H1 (cell line): Measurements from ENCODE around the gene GRK6. TPM values are rescaled to one million over a fixed set of nuclear protein-coding genes. Genes with fewer than 3 reads are reported as not detected.
A peak's percentile ranks its signal among the peaks of the same experiment; 100 is the strongest.

Experiments used
- CTCF ChIA-PET: fragments of 300-600 bp; sonication (Branson Sonifier 250); formaldehyde crosslinking; loops from one replicate; lab custom pipeline; 2021; ENCODE audit not compliant: partially characterized antibody; lab: Charles Lee
- POLR2A ChIA-PET: fragments of 300-600 bp; sonication (Branson Sonifier 250); formaldehyde crosslinking; loops from one replicate; lab custom pipeline; 2021; ENCODE audit warnings: inconsistent platforms; ENCODE audit not compliant: partially characterized antibody; lab: Charles Lee
- DNase-seq, 2 experiments: peaks; one replicate each; pipeline versions ENCODE4 v3.0.0 to v3.0.0-alpha.2; 2010 to 2022; ENCODE audit warnings: low spot score in 2 of 2, low read depth in 1 of 2, mixed read lengths in 1 of 2
- FAIRE-seq: peaks from 2 replicates; lab custom pipeline; 2011; peaks lifted over from hg19 to GRCh38; lab: Jason Lieb, UNC
- H2AFZ ChIP-seq: 2 replicates; pipeline ENCODE4 v1.8.1; 2012; ENCODE audit warnings: low read length, inconsistent platforms
- H2AK5ac ChIP-seq: 2 replicates; pipeline ENCODE4 v1.6.1; 2013; ENCODE audit warnings: low read depth, low read length
- H2BK120ac ChIP-seq: replicated peaks from 2 replicates; pipeline ENCODE3; 2013; ENCODE audit warnings: low read depth, low read length, inconsistent platforms
- H2BK12ac ChIP-seq: 2 replicates; pipeline ENCODE4 v1.6.1; 2013; ENCODE audit warnings: low read depth, low read length
- H2BK15ac ChIP-seq: 2 replicates; pipeline ENCODE4 v1.6.1; 2013; ENCODE audit warnings: low read length
- H2BK20ac ChIP-seq: 2 replicates; pipeline ENCODE4 v1.6.1; 2013; ENCODE audit warnings: low read length
- H2BK5ac ChIP-seq: 2 replicates; pipeline ENCODE4 v1.6.1; 2013; ENCODE audit warnings: low read depth, low read length
- H3K14ac ChIP-seq: 2 replicates; pipeline ENCODE4 v1.6.1; 2013; ENCODE audit warnings: inconsistent platforms; ENCODE audit not compliant: insufficient read length
- H3K18ac ChIP-seq: 2 replicates; pipeline ENCODE4 v1.6.1; 2013; ENCODE audit warnings: low read length; ENCODE audit errors: extremely low read depth
- H3K23ac ChIP-seq: 2 replicates; pipeline ENCODE4 v1.6.1; 2013; ENCODE audit warnings: inconsistent platforms; ENCODE audit not compliant: insufficient read length
- H3K23me2 ChIP-seq: 2 replicates; pipeline ENCODE4 v1.6.1; 2013; ENCODE audit warnings: low read depth, low read length
- H3K27ac ChIP-seq: 2 replicates; pipeline ENCODE4 v1.6.1; 2011; ENCODE audit warnings: low read depth, low read length, inconsistent platforms
- H3K27me3 ChIP-seq, 4 experiments: replicated peaks in 1 of 4; 1 replicate in 1 of 4; 2 replicates in 3 of 4; pipeline versions ENCODE4 v1.6.1 to v1.8.1; 2011 to 2013; ENCODE audit warnings: low read length in 3 of 4, mild to moderate bottlenecking in 3 of 4, inconsistent platforms in 2 of 4, mixed read lengths in 2 of 4, moderate library complexity in 1 of 4; ENCODE audit not compliant: control insufficient read depth in 3 of 4, insufficient read depth in 3 of 4; ENCODE audit errors: extremely low read depth in 1 of 4
- H3K36me3 ChIP-seq, 4 experiments: 2 replicates each; pipeline versions ENCODE4 v1.6.1 to v1.8.1; 2011 to 2013; ENCODE audit warnings: mild to moderate bottlenecking in 4 of 4, low read length in 3 of 4, moderate library complexity in 2 of 4, control low read depth in 1 of 4, inconsistent platforms in 1 of 4; ENCODE audit not compliant: insufficient read depth in 4 of 4, control insufficient read depth in 2 of 4
- H3K4ac ChIP-seq: replicated peaks from 2 replicates; pipeline ENCODE3; 2013; ENCODE audit warnings: low read length, low read depth, mixed read lengths, inconsistent platforms; ENCODE audit not compliant: insufficient read length
- H3K4me1 ChIP-seq, 4 experiments: replicated peaks in 1 of 4; 1 replicate in 1 of 4; 2 replicates in 3 of 4; pipeline versions ENCODE4 v1.6.1 to v1.8.1; 2011 to 2013; ENCODE audit warnings: low read length in 3 of 4, inconsistent platforms in 2 of 4, mixed read lengths in 1 of 4; ENCODE audit not compliant: insufficient read depth in 4 of 4, control insufficient read depth in 3 of 4
- H3K4me2 ChIP-seq, 2 experiments: 2 replicates each; pipeline versions ENCODE4 v1.6.1 to v1.8.1; 2011 to 2013; ENCODE audit warnings: low read depth in 2 of 2, low read length in 2 of 2, control low read depth in 1 of 2, inconsistent platforms in 1 of 2, mild to moderate bottlenecking in 1 of 2; ENCODE audit not compliant: insufficient read depth in 1 of 2
- H3K4me3 ChIP-seq, 4 experiments: fragments of 200-600, 300-600 bp in 1 of 4; sonication (generic), shearing (Covaris generic), sonication (Bioruptor Twin) in 1 of 4; 2 replicates each; pipeline versions ENCODE4 v1.5.1 to v1.8.1; 2011 to 2016; ENCODE audit warnings: low read length in 4 of 4, low read depth in 3 of 4, control low read depth in 2 of 4, inconsistent platforms in 2 of 4, mild to moderate bottlenecking in 2 of 4, mixed read lengths in 1 of 4, moderate library complexity in 1 of 4; ENCODE audit not compliant: insufficient read depth in 2 of 4; ENCODE audit errors: extremely low read depth in 1 of 4
- H3K56ac ChIP-seq: replicated peaks from 2 replicates; pipeline ENCODE3; 2013; ENCODE audit warnings: low read depth, mild to moderate bottlenecking, mixed read lengths, low read length, inconsistent platforms; ENCODE audit not compliant: insufficient read length
- H3K79me1 ChIP-seq: 2 replicates; pipeline ENCODE4 v1.6.1; 2013; ENCODE audit warnings: low read depth, low read length, control low read depth
- H3K79me2 ChIP-seq, 2 experiments: 2 replicates each; pipeline versions ENCODE4 v1.6.1 to v1.8.1; 2012 to 2013; ENCODE audit warnings: low read length in 2 of 2, mild to moderate bottlenecking in 2 of 2, inconsistent platforms in 1 of 2; ENCODE audit not compliant: insufficient read depth in 2 of 2, control insufficient read depth in 1 of 2
- H3K9ac ChIP-seq, 4 experiments: replicated peaks in 1 of 4; 1 replicate in 1 of 4; 2 replicates in 3 of 4; pipeline versions ENCODE4 v1.6.1 to v1.8.1; 2011 to 2013; ENCODE audit warnings: low read depth in 3 of 4, low read length in 3 of 4, control low read depth in 2 of 4, mild to moderate bottlenecking in 2 of 4, moderate library complexity in 2 of 4, inconsistent platforms in 1 of 4; ENCODE audit errors: extremely low read depth in 1 of 4
- H3K9me3 ChIP-seq, 2 experiments: 2 replicates each; pipeline versions ENCODE4 v1.6.1 to v1.8.1; 2012 to 2013; ENCODE audit warnings: mild to moderate bottlenecking in 2 of 2, moderate library complexity in 2 of 2, control low read depth in 1 of 2, inconsistent platforms in 1 of 2, low read depth in 1 of 2, low read length in 1 of 2, mixed read lengths in 1 of 2; ENCODE audit not compliant: insufficient read depth in 2 of 2
- H4K20me1 ChIP-seq, 2 experiments: replicated peaks in 1 of 2; 2 replicates each; pipeline versions ENCODE3 to v1.8.1; 2011 to 2013; ENCODE audit warnings: inconsistent platforms in 2 of 2, low read length in 2 of 2, mild to moderate bottlenecking in 1 of 2; ENCODE audit not compliant: insufficient read depth in 2 of 2, control insufficient read depth in 1 of 2
- H4K5ac ChIP-seq: 2 replicates; pipeline ENCODE4 v1.6.1; 2013; ENCODE audit warnings: low read length, low read depth, mixed read lengths, inconsistent platforms; ENCODE audit not compliant: insufficient read length
- H4K8ac ChIP-seq: 2 replicates; pipeline ENCODE4 v1.8.0; 2013; ENCODE audit warnings: mild to moderate bottlenecking, moderate library complexity, low read length, inconsistent platforms; ENCODE audit not compliant: insufficient read depth; ENCODE audit errors: extremely low read depth
- H4K91ac ChIP-seq: replicated peaks from 2 replicates; pipeline ENCODE3; 2013; ENCODE audit warnings: low read length, mixed read lengths, inconsistent platforms; ENCODE audit not compliant: insufficient read length
- ATF2 ChIP-seq: IDR thresholded peaks from 2 replicates; pipeline ENCODE4 v1.6.1; 2012; ENCODE audit warnings: low read length, inconsistent platforms
- BCL11A ChIP-seq, 2 experiments: IDR thresholded peaks; one replicate each; pipeline ENCODE4 v1.6.1; 2011; ENCODE audit warnings: low read depth in 2 of 2, low read length in 2 of 2, mild to moderate bottlenecking in 2 of 2
- CEBPB ChIP-seq: IDR thresholded peaks from 2 replicates; pipeline ENCODE4 v1.6.1; 2012; ENCODE audit warnings: low read depth, low read length
- CHD2 ChIP-seq: IDR thresholded peaks from 2 replicates; pipeline ENCODE4 v1.6.1; 2012; ENCODE audit warnings: low read length, improper control_type of control experiment
- RBBP5 ChIP-seq: IDR thresholded peaks from 2 replicates; pipeline ENCODE4 v1.7.1; 2012; ENCODE audit warnings: low read depth, mild to moderate bottlenecking, inconsistent platforms, low read length, moderate library complexity, borderline replicate concordance
- TAF7 ChIP-seq: optimal IDR thresholded peaks from 2 replicates; pipeline ENCODE3; 2011; ENCODE audit warnings: low read depth, mild to moderate bottlenecking, inconsistent platforms, low read length, moderate library complexity, borderline replicate concordance
- TBP ChIP-seq: IDR thresholded peaks from 2 replicates; pipeline ENCODE4 v1.6.1; 2011; ENCODE audit warnings: low read depth, low read length, improper control_type of control experiment
- YY1 ChIP-seq: IDR thresholded peaks from 2 replicates; pipeline ENCODE4 v1.6.1; 2011; ENCODE audit warnings: low read depth, mild to moderate bottlenecking, low read length
- ZNF274 ChIP-seq: IDR thresholded peaks from 2 replicates; pipeline ENCODE4 v1.7.0; 2012; ENCODE audit warnings: low read length, borderline replicate concordance; ENCODE audit errors: extremely low read depth
- WGBS, 2 experiments: shearing (Covaris generic) in 1 of 2; methylation state at CpG; one replicate each; pipeline versions ENCODE4 v1.1.6 to v1.1.7; 2013 to 2015; ENCODE audit warnings: low lambda C conversion rate in 2 of 2, mixed read lengths in 2 of 2, inconsistent platforms in 1 of 2, low coverage in 1 of 2, missing lambda C conversion rate in 1 of 2; ENCODE audit not compliant: insufficient replicate concordance in 2 of 2, insufficient coverage in 1 of 2, insufficient read length in 1 of 2; ENCODE audit errors: extremely low coverage in 1 of 2, missing lambda C conversion rate in 1 of 2; 5-methylcytosine and 5-hydroxymethylcytosine counted together
- polyA plus RNA-seq, 7 experiments: library from polyadenylated mRNA; depleted of rRNA in 3 of 7; stranded (reverse) in 5 of 7; unstranded in 2 of 7; fragments of >200 nt in 5 of 7; fragments of 200-250 nt in 2 of 7; gene quantifications; 1 replicate in 5 of 7; 2 replicates in 1 of 7; 4 replicates in 1 of 7; pipeline versions ENCODE4 v1.2.1 to v1.2.3, GENCODE V29; 2011 to 2013; ENCODE audit warnings: missing spikeins in 2 of 7, mixed read lengths in 2 of 7
- total RNA-seq: library from RNA; stranded (reverse); fragmentation: NEBNext Ultra II Directional; extraction: Animal tissue kit (Norgen Biotek cat#: 25700); gene quantifications from 2 replicates; pipeline ENCODE4 v1.2.1, GENCODE V29; 2021

Gene GRK6
- total and polyA plus RNA-seq, 2 of the 8 experiments (the other 6 are each of a cell fraction or from before 2014, with no cell fraction given): 31.8 to 57.8 TPM

- FAIRE-seq (no peak), DNase-seq (no peak)
- H3K14ac ChIP-seq: no peak overlapping the region
- no peak overlapping the region for H3K4ac ChIP-seq
- H2BK20ac ChIP-seq: no peak overlapping the region
- peaks cover 0 to 39% (median 19%) of the 10 kb centered on the region in 4 experiments; a peak in 6 of 7 replicates for H3K4me1 ChIP-seq
- no peak overlapping the region for H2BK5ac ChIP-seq
- no peaks in the 10 kb centered on the region for H3K79me2 ChIP-seq
- peaks cover 0 to 19% (median 12%) of the 10 kb centered on the region in 4 experiments; a peak in 5 of 7 replicates for H3K27me3 ChIP-seq
- CTCF ChIA-PET: interaction anchor here (1.1 to 23.6 kb wide), 14 partner anchors 8 to 141 kb away, joined by 3 to 430 read pairs (median 10); partner anchors contain the start of genes F12, GRK6, PFN3 and PRR7
- H4K20me1 ChIP-seq: peaks cover 3 to 7% of the 10 kb centered on the region in 2 experiments
- H3K4me3 ChIP-seq: no peak overlapping the region
- no peak overlapping the region for H4K8ac ChIP-seq
- H3K36me3 ChIP-seq: no peaks in the 10 kb centered on the region
- no peak overlapping the region for H3K18ac ChIP-seq
- H4K5ac ChIP-seq: no peak overlapping the region
- POLR2A ChIA-PET: interaction anchor here (0.6 to 67.5 kb wide), 13 partner anchors 20 to 317 kb away, joined by 3 to 3349 read pairs (median 17); partner anchors contain the start of genes DBN1, DOK3, GRK6 and PDLIM7
- H3K23me2 ChIP-seq: peaks cover 15% of the 10 kb centered on the region
- H3K23ac ChIP-seq: no peak overlapping the region
- peak overlapping the region; percentile 72; the same call in 1 of the 2 replicates for H2AK5ac ChIP-seq
- H3K56ac ChIP-seq: no peak overlapping the region
- no peak overlapping the region for H4K91ac ChIP-seq
- H2BK15ac ChIP-seq: 0 out of 2 replicates have a peak overlapping the region, but pooled peaks have one; percentile 16
- H3K27ac ChIP-seq: no peak overlapping the region
- no peaks in the 10 kb centered on the region for H3K9me3 ChIP-seq
- H2BK12ac ChIP-seq: 0 out of 2 replicates have a peak overlapping the region, but pooled peaks have one; percentile 39
- no peak overlapping the region for H2BK120ac ChIP-seq
- no peak overlapping the region for H3K9ac ChIP-seq
- WGBS, 2 experiments: 87% methylated on average over 16 of the region's 18 CpGs; no CpG with 5 or more reads in 1 of the 2 experiments
- H3K4me2 ChIP-seq: no peak overlapping the region
- H3K79me1 ChIP-seq: no peaks in the 10 kb centered on the region; the same call in none of the 2 replicates
- H2AFZ ChIP-seq: no peak overlapping the region
- TF ChIP-seq RBBP5: no peak
- no peak for TF ChIP-seq ATF2
- no peak for TF ChIP-seq TAF7
- TF ChIP-seq ZNF274: no peak
- no peak for TF ChIP-seq BCL11A (IDR thresholded peaks at IDR 0.05; ENCODE audit: low read depth in 2 of 2, low read length in 2 of 2)
- no peak for TF ChIP-seq CHD2
- no peak for TF ChIP-seq CEBPB
- TF ChIP-seq YY1: no peak
- no peak for TF ChIP-seq TBP
Observed at GRCh38 chr5:177449140-177450061, 22.9 kb downstream of the GRK6 start.
